Effector memory CD8-positive, alpha-beta T cell (primary cell): Measurements from ENCODE around the gene CDC123.
A peak's percentile ranks its signal among the peaks of the same experiment; 100 is the strongest.
"Not testable (repeated sequence)": the region's sequence is repeated elsewhere in the genome, so short reads cannot be mapped to it uniquely, and the experiment has no call there.

Source experiments
- ATAC-seq: fragments of 150-1000 bp; cut with Tn5 transposase; replicated peaks from 2 replicates; pipeline ENCODE4 v1.10.0; 2021; ENCODE audit warnings: mild to moderate bottlenecking, moderate library complexity
- DNase-seq, 3 experiments: peaks; one replicate each; pipeline ENCODE4 v3.0.0; 2021
- H3K27ac Mint-ChIP-seq, 2 donors: one replicate each; pipeline ENCODE4 v1.8.0; 2022; ENCODE audit warnings: mild to moderate bottlenecking in 2 of 2, mixed read lengths in 2 of 2, moderate library complexity in 2 of 2
- H3K27me3 Mint-ChIP-seq, 2 donors: one replicate each; pipeline ENCODE4 v1.8.0; 2022; ENCODE audit warnings: mixed read lengths in 2 of 2
- H3K36me3 Mint-ChIP-seq: one replicate; pipeline ENCODE4 v1.8.0; 2022; ENCODE audit warnings: mild to moderate bottlenecking, moderate library complexity, mixed read lengths; ENCODE audit not compliant: insufficient read depth
- H3K4me1 Mint-ChIP-seq, 2 donors: one replicate each; pipeline ENCODE4 v1.8.0; 2022; ENCODE audit warnings: low read depth in 2 of 2, mixed read lengths in 2 of 2
- H3K4me3 Mint-ChIP-seq, 2 donors: one replicate each; pipeline ENCODE4 v1.8.0; 2022; ENCODE audit warnings: mild to moderate bottlenecking in 2 of 2, mixed read lengths in 2 of 2, moderate library complexity in 2 of 2
- H3K9me3 Mint-ChIP-seq, 2 donors: one replicate each; pipeline ENCODE4 v1.8.0; 2022; ENCODE audit warnings: mixed read lengths in 2 of 2

CDC123 gene

DNA sequence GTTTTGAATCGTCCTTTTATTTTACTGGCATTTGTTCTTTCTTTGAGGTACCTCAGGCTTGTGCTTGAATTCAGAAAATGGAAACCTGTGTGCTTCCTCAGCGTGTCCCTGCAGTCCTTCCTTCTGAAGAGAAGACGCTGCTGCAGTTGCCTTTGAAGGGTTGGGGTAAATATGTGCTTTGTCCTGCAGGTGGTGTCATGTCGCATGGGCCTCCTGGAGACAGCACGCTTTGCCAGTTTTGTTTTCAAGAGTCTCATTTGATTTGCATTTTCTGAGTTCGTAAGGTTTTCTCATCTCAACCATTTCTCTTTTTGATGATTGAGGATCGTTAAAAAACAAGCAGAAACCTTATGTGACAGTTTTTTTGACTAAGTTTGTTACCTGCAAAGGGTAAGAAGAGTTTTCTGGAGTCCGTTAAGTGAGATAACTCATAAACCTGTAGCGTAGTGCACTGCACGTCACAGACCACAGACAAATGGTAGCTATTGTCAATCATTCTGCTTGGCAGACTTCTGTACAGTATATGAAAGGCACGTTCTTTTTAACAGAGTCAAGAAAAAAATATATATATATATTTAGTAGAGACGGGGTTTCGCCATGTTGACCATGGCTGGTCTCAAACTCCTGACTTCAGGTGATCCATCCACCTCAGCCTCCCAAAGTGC, 57.0 kb downstream of the CDC123 start:
- Mint-ChIP-seq H3K36me3 (peaks cover 25% of the 10 kb centered on the region), H3K27me3 (no peaks in the 10 kb centered on the region), H3K4me1 (no peaks in the 10 kb centered on the region), H3K9me3 (no peaks in the 10 kb centered on the region), H3K27ac (no peak overlapping the region), H3K4me3 (no peak overlapping the region)
- ATAC-seq (no peak), DNase-seq (no peak)

GRCh38 chr10:12255048-12255447, 59.1 kb downstream of the CDC123 start:
- no peaks in the 10 kb centered on the region for H3K4me1 Mint-ChIP-seq
- H3K27me3 Mint-ChIP-seq: no peaks in the 10 kb centered on the region

GRCh38 chr10:12259988-12260387, 64.0 kb downstream of the CDC123 start:
- Mint-ChIP-seq H3K4me3 (no peak overlapping the region), H3K27ac (no peak overlapping the region), H3K27me3 (no peaks in the 10 kb centered on the region), H3K4me1 (peaks cover 8 to 17% of the 10 kb centered on the region in 2 donors), H3K36me3 (peaks cover 9% of the 10 kb centered on the region), H3K9me3 (no peaks in the 10 kb centered on the region)
- ATAC-seq (no peak), DNase-seq (no peak)

More at GRCh38 chr10:12255048-12255447, 59.1 kb downstream of the CDC123 start:
- no peaks in the 10 kb centered on the region for H3K9me3 Mint-ChIP-seq
- H3K36me3 Mint-ChIP-seq: peaks cover 5% of the 10 kb centered on the region
- DNase-seq (no peak), ATAC-seq (no peak)
- no peak overlapping the region for H3K4me3 Mint-ChIP-seq
- no peak overlapping the region for H3K27ac Mint-ChIP-seq

GRCh38 chr10:12262278-12262981, 66.4 kb downstream of the CDC123 start:
- Mint-ChIP-seq H3K27me3 (no peaks in the 10 kb centered on the region), H3K9me3 (no peaks in the 10 kb centered on the region), H3K27ac (peak overlapping the region; percentile 56 to 63), H3K36me3 (peaks cover 9% of the 10 kb centered on the region), H3K4me3 (no peak overlapping the region), H3K4me1 (peaks cover 12 to 17% of the 10 kb centered on the region in 2 donors)
- DNase-seq: peak; percentile 17 to 31 (median 21)
- peak; percentile 73 for ATAC-seq

GRCh38 chr10:12264204-12264940, 68.4 kb downstream of the CDC123 start:
- peak; percentile 34 for ATAC-seq
- Mint-ChIP-seq H3K36me3 (peaks cover 9% of the 10 kb centered on the region), H3K27ac (peak overlapping the region; percentile 44 to 66), H3K9me3 (no peaks in the 10 kb centered on the region), H3K4me1 (peaks cover 12 to 17% of the 10 kb centered on the region in 2 donors), H3K27me3 (no peaks in the 10 kb centered on the region), H3K4me3 (peak overlapping the region; percentile 63 to 81)
- peak; percentile 46 to 52 (median 48) for DNase-seq

DNA sequence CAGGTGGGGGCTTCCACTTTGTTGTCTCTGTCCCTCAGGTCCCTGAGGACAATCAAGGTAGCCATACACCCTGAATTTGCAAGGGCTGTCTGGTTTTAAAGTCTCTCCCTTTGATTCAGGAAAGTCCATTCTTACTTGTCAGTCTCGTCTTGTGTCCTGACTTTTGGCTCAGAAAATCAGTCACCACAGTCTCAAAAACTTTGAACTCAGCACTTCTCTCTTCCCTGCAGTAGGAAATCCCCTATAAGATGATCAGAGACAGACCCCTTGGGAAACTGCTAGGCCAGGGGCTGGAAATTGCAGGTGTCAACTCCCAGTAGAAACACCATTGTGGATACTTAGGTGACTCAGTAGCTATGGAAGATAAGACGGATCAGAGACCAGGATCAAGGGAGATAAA, 73.1 kb downstream of the CDC123 start:
- Mint-ChIP-seq H3K9me3 (no peaks in the 10 kb centered on the region), H3K27ac (no peak overlapping the region), H3K27me3 (no peaks in the 10 kb centered on the region), H3K4me1 (peaks cover 3 to 12% of the 10 kb centered on the region in 2 donors), H3K4me3 (no peak overlapping the region), H3K36me3 (no peaks in the 10 kb centered on the region)
- no peak for DNase-seq
- no peak for ATAC-seq

- Mint-ChIP-seq H3K27me3 (no peaks in the 10 kb centered on the region), H3K9me3 (no peaks in the 10 kb centered on the region), H3K4me1 (peaks cover 0 to 2% of the 10 kb centered on the region in 2 donors), H3K36me3 (no peaks in the 10 kb centered on the region), H3K27ac (no peak overlapping the region), H3K4me3 (no peak overlapping the region)
- DNase-seq: no peak
- ATAC-seq: no peak
Measured at GRCh38 chr10:12271210-12271540, 75.2 kb downstream of the CDC123 start.

GRCh38 chr10:12277862-12278261, 81.9 kb downstream of the CDC123 start:
- not testable (repeated sequence) for H3K9me3 Mint-ChIP-seq, H3K4me1 Mint-ChIP-seq, H3K36me3 Mint-ChIP-seq, DNase-seq, ATAC-seq, H3K27ac Mint-ChIP-seq, H3K4me3 Mint-ChIP-seq, H3K27me3 Mint-ChIP-seq

DNA sequence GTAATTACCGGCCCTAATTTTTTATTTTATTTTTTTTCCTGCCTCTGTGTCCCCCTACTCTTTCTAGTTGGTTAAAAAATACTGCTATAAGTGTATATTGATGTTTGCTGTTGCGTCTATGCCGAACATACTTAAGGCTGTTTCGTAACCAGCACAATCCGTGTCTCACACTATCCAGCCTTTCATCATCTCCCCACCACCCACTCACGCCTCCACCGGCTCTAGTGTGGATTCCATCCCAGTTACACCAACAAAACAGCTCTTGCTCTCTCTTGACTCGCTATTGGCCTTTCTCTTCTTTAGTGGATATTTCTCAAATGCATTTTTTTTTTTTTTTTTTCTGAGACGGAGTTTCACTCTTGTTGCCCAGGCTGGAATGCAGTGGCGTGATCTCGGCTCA, 83.3 kb downstream of the CDC123 start:
- no peaks in the 10 kb centered on the region for H3K9me3 Mint-ChIP-seq
- H3K36me3 Mint-ChIP-seq: no peaks in the 10 kb centered on the region
- no peak for DNase-seq
- no peak overlapping the region for H3K27ac Mint-ChIP-seq
- no peak overlapping the region for H3K4me3 Mint-ChIP-seq
- H3K4me1 Mint-ChIP-seq: no peaks in the 10 kb centered on the region
- ATAC-seq: no peak
- no peaks in the 10 kb centered on the region for H3K27me3 Mint-ChIP-seq

GRCh38 chr10:12287772-12288171, 91.8 kb downstream of the CDC123 start:
- no peaks in the 10 kb centered on the region for H3K36me3 Mint-ChIP-seq
- peaks cover 7 to 14% of the 10 kb centered on the region in 2 donors for H3K27me3 Mint-ChIP-seq
- no peaks in the 10 kb centered on the region for H3K9me3 Mint-ChIP-seq
- H3K4me1 Mint-ChIP-seq: no peaks in the 10 kb centered on the region
- H3K27ac Mint-ChIP-seq: no peak overlapping the region
- ATAC-seq: no peak
- no peak for DNase-seq
- no peak overlapping the region for H3K4me3 Mint-ChIP-seq

- ATAC-seq, H3K4me3 Mint-ChIP-seq, H3K9me3 Mint-ChIP-seq, DNase-seq, H3K27ac Mint-ChIP-seq, H3K36me3 Mint-ChIP-seq, H3K4me1 Mint-ChIP-seq: not testable (repeated sequence)
- H3K27me3 Mint-ChIP-seq: peaks cover 4 to 14% of the 10 kb centered on the region in 2 donors
Measured at GRCh38 chr10:12297784-12298183, 101.8 kb downstream of the CDC123 start.

DNA sequence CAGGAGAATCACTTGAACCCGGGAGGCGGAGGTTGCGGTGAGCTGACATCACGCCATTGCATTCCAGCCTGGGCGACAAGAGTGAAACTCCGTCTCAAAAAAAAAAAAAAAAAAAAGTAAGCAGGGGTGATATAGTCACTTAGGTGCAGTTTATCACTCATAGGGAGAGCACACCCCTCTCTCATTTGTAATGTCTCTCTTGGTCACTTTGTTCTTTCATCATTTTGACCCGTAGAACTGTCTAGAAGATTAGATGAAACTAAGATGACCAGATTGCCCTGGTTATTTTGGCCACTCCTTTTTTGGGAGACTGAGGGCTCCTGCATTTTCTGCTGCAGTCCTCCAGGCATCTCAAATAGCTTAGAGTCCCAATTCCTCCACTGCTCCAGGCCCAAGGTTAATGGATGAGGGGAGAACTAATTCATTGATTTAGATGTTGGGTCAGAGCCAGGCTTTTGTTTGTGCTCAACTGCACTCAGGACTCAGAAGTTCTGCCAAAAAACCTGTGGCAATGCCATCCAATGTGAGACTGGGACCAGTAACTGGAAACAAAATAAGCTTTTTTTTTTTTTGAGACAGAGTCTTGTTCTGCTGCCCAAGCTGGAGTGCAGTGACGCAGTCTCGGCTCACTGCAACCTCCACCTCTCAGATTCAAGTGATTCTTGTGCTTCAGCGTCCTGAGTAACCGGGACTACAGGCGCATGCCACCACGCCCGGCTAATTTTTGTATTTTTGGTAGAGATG, 103.4 kb downstream of the CDC123 start:
- ATAC-seq (no peak), DNase-seq (no peak)
- Mint-ChIP-seq H3K27ac (no peak overlapping the region), H3K36me3 (peaks cover 7% of the 10 kb centered on the region), H3K9me3 (no peaks in the 10 kb centered on the region), H3K4me3 (no peak overlapping the region), H3K27me3 (peaks cover 6 to 10% of the 10 kb centered on the region in 2 donors), H3K4me1 (no peaks in the 10 kb centered on the region)
